HepG2 (cell line): ENCODE measurements around the gene GLYATL3. TPM values are rescaled to one million over a fixed set of nuclear protein-coding genes. Genes with fewer than 3 reads are reported as not detected.

Experiments
- ATAC-seq: fragments of 200-7000 bp; cut with Tn5 transposase; 3 replicates; pipeline ENCODE4 v1.9.1; 2020; ENCODE audit warnings: mild to moderate bottlenecking, moderate library complexity
- BruUV-seq: library from RNA; stranded (reverse); fragments of 400-500 nt; replicated peaks from 2 replicates; lab custom pipeline; 2021; lab: Mats Ljungman, UMichigan
- CTCF ChIA-PET: fragments of 300-600 bp; formaldehyde crosslinking; extraction: SDS; loops from one replicate; lab custom pipeline; 2021; ENCODE audit warnings: low total read pairs, inconsistent platforms, low intra/inter-chr PET ratio; lab: Yijun Ruan, JAX
- POLR2A ChIA-PET: fragments of 350-600 bp; sonication (Branson Sonifier 250); formaldehyde crosslinking; loops from one replicate; lab custom pipeline; 2020; ENCODE audit warnings: antibody characterized with exemption, inconsistent platforms; lab: Yijun Ruan, JAX
- DNase-seq: peaks from one replicate; pipeline ENCODE4 v3.0.0-alpha.2; 2015; ENCODE audit warnings: low spot score
- FAIRE-seq: peaks from 3 replicates; lab custom pipeline; 2011; peaks lifted over from hg19 to GRCh38; lab: Jason Lieb, UNC
- H2AFZ ChIP-seq: one replicate; pipeline ENCODE4 v1.6.1; 2011; ENCODE audit warnings: low read length, inconsistent platforms
- H3K27ac ChIP-seq: fragments of 300-600 bp; 3 replicates; pipeline ENCODE4 v1.8.0; 2011; ENCODE audit warnings: mixed run types, mild to moderate bottlenecking, mixed read lengths, low read length, inconsistent platforms; ENCODE audit not compliant: insufficient read depth; ENCODE audit errors: extremely low read length
- H3K27me3 ChIP-seq, 2 experiments: fragments of 200-600 bp in 1 of 2; 2 replicates in 1 of 2; 3 replicates in 1 of 2; pipeline versions ENCODE4 v1.6.0 to v1.8.0; 2011; ENCODE audit warnings: low read length in 2 of 2, mild to moderate bottlenecking in 2 of 2, moderate library complexity in 2 of 2, inconsistent platforms in 1 of 2; ENCODE audit not compliant: insufficient read depth in 2 of 2, control insufficient read depth in 1 of 2
- H3K36me3 ChIP-seq, 2 experiments: fragments of 200-600 bp in 1 of 2; replicated peaks in 1 of 2; 2 replicates in 1 of 2; 3 replicates in 1 of 2; pipeline versions ENCODE4 v1.5.1 to v1.8.0; 2011; ENCODE audit warnings: low read length in 2 of 2, inconsistent platforms in 1 of 2; ENCODE audit not compliant: insufficient read depth in 2 of 2, control insufficient read depth in 1 of 2
- H3K4me1 ChIP-seq: 2 replicates; pipeline ENCODE4 v1.5.1; 2012; ENCODE audit warnings: low read length, inconsistent platforms; ENCODE audit not compliant: insufficient read depth
- H3K4me2 ChIP-seq: 2 replicates; pipeline ENCODE4 v1.6.0; 2011; ENCODE audit warnings: low read depth, low read length, inconsistent platforms
- H3K4me3 ChIP-seq, 3 experiments: fragments of 200-600 bp in 1 of 3; sonication (generic), shearing (Covaris generic) in 1 of 3; replicated peaks in 1 of 3; 2 replicates each; pipeline ENCODE4 v1.5.1; 2011 to 2016; ENCODE audit warnings: low read length in 3 of 3, inconsistent platforms in 2 of 3, low read depth in 2 of 3, mild to moderate bottlenecking in 2 of 3, control low read depth in 1 of 3, mixed read lengths in 1 of 3; ENCODE audit not compliant: insufficient read depth in 1 of 3
- H3K79me2 ChIP-seq: one replicate; pipeline ENCODE4 v1.6.1; 2011; ENCODE audit warnings: low read length, inconsistent platforms; ENCODE audit not compliant: insufficient read depth
- H3K9ac ChIP-seq: 2 replicates; pipeline ENCODE4 v1.6.0; 2011; ENCODE audit warnings: mild to moderate bottlenecking, low read depth, low read length, inconsistent platforms; ENCODE audit not compliant: insufficient read depth
- H3K9me3 ChIP-seq: 2 replicates; pipeline ENCODE4 v1.5.1; 2012; ENCODE audit warnings: mild to moderate bottlenecking, low read length
- H4K20me1 ChIP-seq: 2 replicates; pipeline ENCODE4 v1.6.0; 2011; ENCODE audit warnings: inconsistent platforms, mild to moderate bottlenecking, low read length, moderate library complexity; ENCODE audit not compliant: insufficient read depth
- FOSL2 ChIP-seq: sonication (generic); formaldehyde crosslinking; IDR thresholded peaks from 2 replicates; pipeline ENCODE4 v1.4.0; 2020; ENCODE audit warnings: missing genetic modification reagents
- MIXL1 ChIP-seq: IDR thresholded peaks from 2 replicates; pipeline ENCODE4 v1.6.1; 2016
- PAWR ChIP-seq: sonication (generic); formaldehyde crosslinking; IDR thresholded peaks from 2 replicates; pipeline ENCODE4 v1.4.0; 2020; ENCODE audit warnings: missing genetic modification reagents, mild to moderate bottlenecking, borderline replicate concordance
- ZBTB40 ChIP-seq, 2 experiments: fragments of 450-650 bp in 1 of 2; sonication (generic) in 1 of 2; formaldehyde crosslinking in 1 of 2; IDR thresholded peaks; 2 replicates each; pipeline versions ENCODE4 v1.6.1 to v1.8.0; 2016 to 2022; ENCODE audit warnings: antibody characterized with exemption in 1 of 2, mild to moderate bottlenecking in 1 of 2, missing genetic modification reagents in 1 of 2
- ZBTB8A ChIP-seq: sonication (generic); formaldehyde crosslinking; IDR thresholded peaks from 2 replicates; pipeline ENCODE4 v1.4.0; 2020; ENCODE audit warnings: mild to moderate bottlenecking, low read depth, missing genetic modification reagents, borderline replicate concordance
- ZFY ChIP-seq: sonication (generic); formaldehyde crosslinking; IDR thresholded peaks from 2 replicates; pipeline ENCODE4 v1.4.0; 2020; ENCODE audit warnings: missing genetic modification reagents
- ZNF607 ChIP-seq: sonication (generic); formaldehyde crosslinking; IDR thresholded peaks from 2 replicates; pipeline ENCODE4 v1.5.1; 2020; ENCODE audit warnings: missing genetic modification reagents, mild to moderate bottlenecking, borderline replicate concordance
- ZNF747 ChIP-seq: sonication (generic); formaldehyde crosslinking; IDR thresholded peaks from 2 replicates; pipeline ENCODE4 v1.8.1; 2023; ENCODE audit warnings: missing genetic modification reagents, mild to moderate bottlenecking, borderline replicate concordance
- WGBS: methylation state at CpG from one replicate; pipeline ENCODE4 v1.1.6; 2017; ENCODE audit warnings: low lambda C conversion rate; 5-methylcytosine and 5-hydroxymethylcytosine counted together
- in situ Hi-C: cut with HindIII; loops from 2 replicates; pipeline ENCODE4 v1.10.0; 2017; ENCODE audit warnings: low pct_unique_long_range_greater_than_20kb; ENCODE audit not compliant: extremely low pct_ligation_motif_present
- intact Hi-C: fragments of 100-400 bp; cut with micrococcal nuclease; formaldehyde crosslinking; loops from one replicate; pipeline ENCODE4 v1.10.0; 2022; ENCODE audit not compliant: unreplicated experiment
- polyA plus RNA-seq, 8 experiments: library from polyadenylated mRNA; depleted of rRNA in 3 of 8; stranded (reverse) in 7 of 8; unstranded in 1 of 8; fragments of >200 nt; fragmentation: Illumina TruSeq in 4 of 8; extraction: Trizol in 4 of 8; gene quantifications; 2 replicates each; pipeline versions ENCODE4 v1.2.1 to v1.2.3, GENCODE V29; 2011 to 2016; ENCODE audit warnings: low read depth in 4 of 8, missing spikeins in 1 of 8, mixed read lengths in 1 of 8; ENCODE audit not compliant: insufficient read depth in 1 of 8
- total RNA-seq, 5 experiments: library from RNA; depleted of rRNA; stranded (reverse); fragments of >200 nt; fragmentation: Illumina TruSeq; extraction: Trizol; gene quantifications; 2 replicates each; pipeline ENCODE4 v1.2.3, GENCODE V29; 2016; ENCODE audit warnings: low read depth in 1 of 5
- TF ChIP-seq, protein P1 (sequence below): fragments of 450-650 bp; IDR thresholded peaks from 2 replicates; pipeline ENCODE4 v1.6.1; 2016
- TF ChIP-seq, protein P2 (sequence below), 2 experiments: sonication (generic) in 1 of 2; formaldehyde crosslinking in 1 of 2; IDR thresholded peaks; 2 replicates each; pipeline versions ENCODE4 v1.5.1 to v1.6.1; 2011 to 2020; ENCODE audit warnings: borderline replicate concordance in 1 of 2, low read depth in 1 of 2, low read length in 1 of 2, mild to moderate bottlenecking in 1 of 2, missing genetic modification reagents in 1 of 2, moderate library complexity in 1 of 2

Gene GLYATL3
- total and polyA plus RNA-seq, 2 of the 13 experiments (the other 11 are each of a cell fraction or from before 2014, with no cell fraction given) = 0.05 TPM; not detected in 1

DNA sequence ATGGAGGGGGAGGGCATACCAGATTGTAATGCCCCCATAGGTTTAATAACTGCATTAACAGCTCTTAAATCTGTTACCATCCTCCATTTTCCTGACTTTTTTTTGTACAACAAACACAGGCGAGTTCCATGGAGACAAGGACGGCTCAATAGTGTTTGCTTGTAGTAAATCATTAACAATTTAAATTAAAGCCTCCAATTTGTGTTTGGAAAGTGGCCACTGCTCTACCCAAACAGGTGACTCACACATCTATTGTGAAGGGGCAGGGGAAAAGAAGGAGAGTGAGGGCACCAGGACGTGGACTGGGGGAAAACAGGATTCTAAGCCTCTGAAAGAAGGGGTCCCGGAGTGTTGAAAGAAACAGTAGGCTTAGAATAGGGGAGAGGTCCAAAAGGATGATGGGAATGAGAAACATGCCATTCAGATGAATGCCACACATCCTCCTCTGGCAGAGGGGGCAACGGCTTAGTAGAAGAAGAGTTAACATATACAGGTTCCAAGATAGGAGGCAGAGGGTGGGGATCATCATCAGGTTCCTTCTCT is 6.9 kb downstream of the GLYATL3 start:
- H3K27me3 ChIP-seq = no peaks in the 10 kb centered on the region
- H3K4me3 ChIP-seq = peak overlapping the region in 1 of 3 experiments; percentile 41; a peak in 3 of 6 replicates
- H3K4me1 ChIP-seq = peaks cover 42% of the 10 kb centered on the region
- no TSS peak for BruUV-seq
- no peaks in the 10 kb centered on the region for H3K9me3 ChIP-seq
- ChIA-PET CTCF (interaction anchor here (1.4 kb wide), 1 partner anchor 26 kb away, joined by 4 read pairs; no protein-coding TSS in a partner anchor), POLR2A (no interaction called here)
- peak; percentile 90 for DNase-seq
- H3K36me3 ChIP-seq = no peaks in the 10 kb centered on the region
- peak overlapping the region; percentile 93 for H2AFZ ChIP-seq
- H3K4me2 ChIP-seq = peak overlapping the region; percentile 71
- H4K20me1 ChIP-seq = no peaks in the 10 kb centered on the region
- intact Hi-C loops (loop anchor here (2.0 kb wide), 1 partner anchor 16 kb away; no protein-coding TSS in a partner anchor), in situ Hi-C loops (no loop called here)
- H3K9ac ChIP-seq = peak overlapping the region; percentile 61
- H3K27ac ChIP-seq = peak overlapping the region; percentile 85
- 11% methylated on average over 5 of the region's 5 CpGs for WGBS
- ATAC-seq = peak; percentile 98
- no peaks in the 10 kb centered on the region for H3K79me2 ChIP-seq
- FAIRE-seq = peak; percentile 70
- TF ChIP-seq ZNF607 = 0 out of 2 replicates have a peak, but pooled peaks have one; percentile 58
- 0 out of 2 replicates have a peak, but pooled peaks have one; percentile 34 for TF ChIP-seq ZNF747 (CRISPR knock-in tag)
- TF ChIP-seq ZBTB8A (CRISPR knock-in tag) = no peak
- TF ChIP-seq, protein P1, sequence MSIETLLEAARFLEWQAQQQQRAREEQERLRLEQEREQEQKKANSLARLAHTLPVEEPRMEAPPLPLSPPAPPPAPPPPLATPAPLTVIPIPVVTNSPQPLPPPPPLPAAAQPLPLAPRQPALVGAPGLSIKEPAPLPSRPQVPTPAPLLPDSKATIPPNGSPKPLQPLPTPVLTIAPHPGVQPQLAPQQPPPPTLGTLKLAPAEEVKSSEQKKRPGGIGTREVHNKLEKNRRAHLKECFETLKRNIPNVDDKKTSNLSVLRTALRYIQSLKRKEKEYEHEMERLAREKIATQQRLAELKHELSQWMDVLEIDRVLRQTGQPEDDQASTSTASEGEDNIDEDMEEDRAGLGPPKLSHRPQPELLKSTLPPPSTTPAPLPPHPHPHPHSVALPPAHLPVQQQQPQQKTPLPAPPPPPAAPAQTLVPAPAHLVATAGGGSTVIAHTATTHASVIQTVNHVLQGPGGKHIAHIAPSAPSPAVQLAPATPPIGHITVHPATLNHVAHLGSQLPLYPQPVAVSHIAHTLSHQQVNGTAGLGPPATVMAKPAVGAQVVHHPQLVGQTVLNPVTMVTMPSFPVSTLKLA = no peak
- TF ChIP-seq ZBTB40 (IDR thresholded peaks at IDR 0.05) = no peak
- no peak; the same call in 1 of the 2 replicates for TF ChIP-seq ZBTB40 (CRISPR knock-in tag; IDR thresholded peaks at IDR 0.05)
- no peak for TF ChIP-seq ZFY
- TF ChIP-seq, protein P2, sequence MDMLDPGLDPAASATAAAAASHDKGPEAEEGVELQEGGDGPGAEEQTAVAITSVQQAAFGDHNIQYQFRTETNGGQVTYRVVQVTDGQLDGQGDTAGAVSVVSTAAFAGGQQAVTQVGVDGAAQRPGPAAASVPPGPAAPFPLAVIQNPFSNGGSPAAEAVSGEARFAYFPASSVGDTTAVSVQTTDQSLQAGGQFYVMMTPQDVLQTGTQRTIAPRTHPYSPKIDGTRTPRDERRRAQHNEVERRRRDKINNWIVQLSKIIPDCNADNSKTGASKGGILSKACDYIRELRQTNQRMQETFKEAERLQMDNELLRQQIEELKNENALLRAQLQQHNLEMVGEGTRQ (IDR thresholded peaks at IDR 0.05; ENCODE audit: low read depth, low read length) = no peak
- TF ChIP-seq, protein P2 (CRISPR knock-in tag; IDR thresholded peaks at IDR 0.05; ENCODE audit: borderline replicate concordance) = no peak
- TF ChIP-seq FOSL2 (CRISPR knock-in tag) = peak; percentile 97
- TF ChIP-seq PAWR (CRISPR knock-in tag) = no peak
- TF ChIP-seq MIXL1 = peak; percentile 78
